Parathyroid adenoma (tissue), 2 donors: ENCODE data around the gene RERE.
A peak's percentile ranks its signal among the peaks of the same experiment; 100 is the strongest.

ENCODE experiments used
- H2AFZ ChIP-seq: fragments of 300-600 bp; sonication (generic); one replicate; pipeline ENCODE4 v1.7.0; 2017; ENCODE audit warnings: antibody characterized with exemption, mild to moderate bottlenecking
- H3K27ac ChIP-seq: fragments of 300-600 bp; sonication (generic); one replicate; pipeline ENCODE4 v1.7.0; 2017
- H3K27me3 ChIP-seq: fragments of 300-600 bp; sonication (generic); one replicate; pipeline ENCODE4 v1.7.0; 2017; ENCODE audit warnings: low read length; ENCODE audit not compliant: control insufficient read depth, insufficient read depth
- H3K36me3 ChIP-seq: fragments of 300-600 bp; sonication (generic); one replicate; pipeline ENCODE4 v1.7.0; 2017; ENCODE audit warnings: low read length; ENCODE audit not compliant: control insufficient read depth, insufficient read depth
- H3K4me1 ChIP-seq: fragments of 300-600 bp; sonication (generic); one replicate; pipeline ENCODE4 v1.7.0; 2017; ENCODE audit warnings: control low read depth
- H3K4me2 ChIP-seq: fragments of 300-600 bp; sonication (generic); one replicate; pipeline ENCODE4 v1.7.0; 2017; ENCODE audit warnings: low read length
- H3K4me3 ChIP-seq: fragments of 300-600 bp; sonication (generic); one replicate; pipeline ENCODE4 v1.7.0; 2017; ENCODE audit warnings: low read depth, low read length
- H3K79me2 ChIP-seq: fragments of 300-600 bp; sonication (generic); one replicate; pipeline ENCODE4 v1.7.0; 2017; ENCODE audit warnings: control low read depth
- H3K9ac ChIP-seq: fragments of 300-600 bp; sonication (generic); one replicate; pipeline ENCODE4 v1.7.0; 2017; ENCODE audit warnings: mild to moderate bottlenecking
- H3K9me3 ChIP-seq: fragments of 300-600 bp; sonication (generic); one replicate; pipeline ENCODE4 v1.7.0; 2017; ENCODE audit warnings: low read length; ENCODE audit not compliant: control insufficient read depth
- CTCF ChIP-seq: fragments of 300-600 bp; sonication (generic); IDR thresholded peaks from one replicate; pipeline ENCODE4 v1.7.0; 2017; ENCODE audit warnings: antibody characterized with exemption, mild to moderate bottlenecking
- donor health status: primary hyperparathyroidism.

RERE gene

GRCh38 chr1:8816264-8816663 lies 1.2 kb downstream of the RERE start:
- H3K4me2 ChIP-seq, result peak overlapping the region; percentile 98
- peak overlapping the region; percentile 98 for H3K4me3 ChIP-seq
- no peaks in the 10 kb centered on the region for H3K36me3 ChIP-seq
- TF ChIP-seq CTCF, result no peak
- H3K27me3 ChIP-seq, result no peaks in the 10 kb centered on the region
- H3K79me2 ChIP-seq, result peaks cover 5% of the 10 kb centered on the region
- peak overlapping the region; percentile 72 for H2AFZ ChIP-seq
- H3K9me3 ChIP-seq, result no peaks in the 10 kb centered on the region
- H3K9ac ChIP-seq, result no peak overlapping the region
- peak overlapping the region; percentile 92 for H3K27ac ChIP-seq
- peaks cover 4% of the 10 kb centered on the region for H3K4me1 ChIP-seq

- Histone ChIP-seq H2AFZ (no peak overlapping the region), H3K4me1 (peaks cover 4% of the 10 kb centered on the region)
Observed at GRCh38 chr1:8815582-8816151, 1.8 kb downstream of the RERE start.

GRCh38 chr1:8814865-8815264 lies 2.6 kb downstream of the RERE start:
- Histone ChIP-seq H3K4me3 (no peak overlapping the region), H3K4me2 (peak overlapping the region; percentile 98), H3K9me3 (no peaks in the 10 kb centered on the region), H3K36me3 (no peaks in the 10 kb centered on the region), H3K27me3 (no peaks in the 10 kb centered on the region), H3K27ac (no peak overlapping the region), H3K79me2 (peaks cover 9% of the 10 kb centered on the region), H2AFZ (no peak overlapping the region), H3K9ac (no peak overlapping the region), H3K4me1 (peaks cover 4% of the 10 kb centered on the region)
- TF ChIP-seq CTCF, result no peak

More at GRCh38 chr1:8815582-8816151, 1.8 kb downstream of the RERE start:
- no peak for TF ChIP-seq CTCF
- no peaks in the 10 kb centered on the region for H3K27me3 ChIP-seq
- no peaks in the 10 kb centered on the region for H3K36me3 ChIP-seq
- peaks cover 9% of the 10 kb centered on the region for H3K79me2 ChIP-seq
- peak overlapping the region; percentile 98 for H3K4me2 ChIP-seq
- H3K9me3 ChIP-seq, result no peaks in the 10 kb centered on the region
- peak overlapping the region; percentile 92 for H3K27ac ChIP-seq
- H3K4me3 ChIP-seq, result peak overlapping the region; percentile 98
- H3K9ac ChIP-seq, result no peak overlapping the region

GRCh38 chr1:8813991-8814390 lies 3.4 kb downstream of the RERE start:
- Histone ChIP-seq H3K9me3 (no peaks in the 10 kb centered on the region), H3K27ac (no peak overlapping the region), H3K27me3 (no peaks in the 10 kb centered on the region), H3K4me3 (no peak overlapping the region), H3K79me2 (peaks cover 13% of the 10 kb centered on the region), H3K4me2 (peak overlapping the region; percentile 27), H3K4me1 (peaks cover 4% of the 10 kb centered on the region), H2AFZ (no peak overlapping the region), H3K36me3 (no peaks in the 10 kb centered on the region), H3K9ac (no peak overlapping the region)
- TF ChIP-seq CTCF, result no peak
